Hepatocyte (in vitro differentiated cells): Measurements from ENCODE around the gene TRPM3.

ENCODE experiments used
- EZH2 ChIP-seq: fragments of 200-600 bp; sonication (generic); IDR thresholded peaks from 2 replicates; pipeline ENCODE4 v1.6.1; 2016; ENCODE audit warnings: antibody characterized with exemption, mild to moderate bottlenecking, borderline replicate concordance
- TF ChIP-seq, protein P1 (sequence below): fragments of 200-600 bp; sonication (generic); IDR thresholded peaks from 2 replicates; pipeline ENCODE4 v1.5.1; 2016; ENCODE audit warnings: antibody characterized with exemption, mild to moderate bottlenecking; ENCODE audit not compliant: poor library complexity

DNA sequence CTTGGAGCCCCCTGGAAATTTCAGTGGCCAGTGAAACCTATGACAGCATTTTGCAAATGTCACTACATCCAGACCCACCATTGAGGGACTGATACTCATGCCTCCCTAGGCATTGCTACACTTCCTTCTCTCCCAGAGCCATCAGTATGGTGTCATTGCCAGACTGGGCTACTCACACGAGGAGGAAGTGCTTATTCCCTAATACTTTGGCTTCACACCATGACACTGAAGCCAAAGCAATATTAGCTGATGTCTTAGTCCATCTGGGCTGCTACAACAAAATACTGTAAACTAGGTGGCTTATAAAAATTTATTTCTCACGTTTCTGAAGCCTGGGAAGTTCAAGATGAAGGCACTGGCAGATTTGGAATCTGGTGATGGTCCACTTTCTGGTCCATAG lies 22.6 kb downstream of the TRPM3 start:
- TF ChIP-seq, protein P1, sequence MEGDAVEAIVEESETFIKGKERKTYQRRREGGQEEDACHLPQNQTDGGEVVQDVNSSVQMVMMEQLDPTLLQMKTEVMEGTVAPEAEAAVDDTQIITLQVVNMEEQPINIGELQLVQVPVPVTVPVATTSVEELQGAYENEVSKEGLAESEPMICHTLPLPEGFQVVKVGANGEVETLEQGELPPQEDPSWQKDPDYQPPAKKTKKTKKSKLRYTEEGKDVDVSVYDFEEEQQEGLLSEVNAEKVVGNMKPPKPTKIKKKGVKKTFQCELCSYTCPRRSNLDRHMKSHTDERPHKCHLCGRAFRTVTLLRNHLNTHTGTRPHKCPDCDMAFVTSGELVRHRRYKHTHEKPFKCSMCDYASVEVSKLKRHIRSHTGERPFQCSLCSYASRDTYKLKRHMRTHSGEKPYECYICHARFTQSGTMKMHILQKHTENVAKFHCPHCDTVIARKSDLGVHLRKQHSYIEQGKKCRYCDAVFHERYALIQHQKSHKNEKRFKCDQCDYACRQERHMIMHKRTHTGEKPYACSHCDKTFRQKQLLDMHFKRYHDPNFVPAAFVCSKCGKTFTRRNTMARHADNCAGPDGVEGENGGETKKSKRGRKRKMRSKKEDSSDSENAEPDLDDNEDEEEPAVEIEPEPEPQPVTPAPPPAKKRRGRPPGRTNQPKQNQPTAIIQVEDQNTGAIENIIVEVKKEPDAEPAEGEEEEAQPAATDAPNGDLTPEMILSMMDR = no peak
- no peak for TF ChIP-seq EZH2
